Endothelial cell of umbilical vein (primary cell): Measurements from ENCODE around the gene MOGAT3. TPM values are rescaled to one million over a fixed set of nuclear protein-coding genes. Genes with fewer than 3 reads are reported as not detected.

ENCODE experiments used
- BruUV-seq: library from RNA; stranded (reverse); fragments of 400-500 nt; replicated peaks from 2 replicates; lab custom pipeline; 2021; lab: Mats Ljungman, UMichigan
- CTCF ChIA-PET: fragments of 300-600, 350-600 bp; sonication (Branson Sonifier 250); formaldehyde crosslinking; loops from one replicate; lab custom pipeline; 2021; ENCODE audit warnings: antibody characterized with exemption, inconsistent platforms; lab: Charles Lee
- POLR2A ChIA-PET: fragments of 300-600, 350-600 bp; sonication (Branson Sonifier 250); formaldehyde crosslinking; loops from one replicate; lab custom pipeline; 2021; ENCODE audit warnings: antibody characterized with exemption, inconsistent platforms; lab: Charles Lee
- DNase-seq: peaks from one replicate; pipeline ENCODE4 v3.0.0-alpha.2; 2011; ENCODE audit warnings: low read depth, low spot score
- FAIRE-seq: peaks from 2 replicates; lab custom pipeline; 2011; peaks lifted over from hg19 to GRCh38; lab: Jason Lieb, UNC
- H2AFZ ChIP-seq: 2 replicates; pipeline ENCODE4 v1.6.0; 2012; ENCODE audit warnings: low read depth, low read length, control low read depth, inconsistent platforms
- H3K27ac ChIP-seq: 2 replicates; pipeline ENCODE4 v1.5.1; 2011; ENCODE audit warnings: low read depth, mild to moderate bottlenecking, control low read depth, low read length, moderate library complexity; ENCODE audit not compliant: insufficient read depth
- H3K27me3 ChIP-seq, 2 experiments: 2 replicates each; pipeline versions ENCODE4 v1.6.0 to v1.6.1; 2011; ENCODE audit warnings: low read length in 2 of 2, mixed read lengths in 1 of 2; ENCODE audit not compliant: control insufficient read depth in 2 of 2, insufficient read depth in 2 of 2
- H3K36me3 ChIP-seq, 2 experiments: 2 replicates in 1 of 2; 3 replicates in 1 of 2; pipeline ENCODE4 v1.5.1; 2011; ENCODE audit warnings: low read length in 2 of 2, mild to moderate bottlenecking in 1 of 2, moderate library complexity in 1 of 2; ENCODE audit not compliant: control insufficient read depth in 2 of 2, insufficient read depth in 2 of 2; ENCODE audit errors: extremely low read depth in 1 of 2
- H3K4me1 ChIP-seq: 3 replicates; pipeline ENCODE4 v1.5.1; 2011; ENCODE audit warnings: mild to moderate bottlenecking, low read length; ENCODE audit not compliant: control insufficient read depth, insufficient read depth; ENCODE audit errors: extremely low read depth
- H3K4me2 ChIP-seq: 2 replicates; pipeline ENCODE4 v1.6.1; 2011; ENCODE audit warnings: low read length, control low read depth, mixed read lengths; ENCODE audit not compliant: insufficient read depth
- H3K4me3 ChIP-seq, 3 experiments: fragments of 200-600 bp in 1 of 3; sonication (generic), shearing (Covaris generic) in 1 of 3; replicated peaks in 1 of 3; 2 replicates each; pipeline ENCODE4 v1.5.1; 2011 to 2016; ENCODE audit warnings: control low read depth in 3 of 3, low read length in 3 of 3, mild to moderate bottlenecking in 2 of 3, inconsistent platforms in 1 of 3, low read depth in 1 of 3, moderate library complexity in 1 of 3; ENCODE audit not compliant: insufficient read depth in 1 of 3
- H3K79me2 ChIP-seq: 2 replicates; pipeline ENCODE4 v1.6.0; 2012; ENCODE audit warnings: low read length, inconsistent platforms; ENCODE audit not compliant: control insufficient read depth, insufficient read depth
- H3K9ac ChIP-seq: replicated peaks from 2 replicates; pipeline ENCODE3; 2011; ENCODE audit warnings: low read length, control low read depth; ENCODE audit not compliant: insufficient read depth; ENCODE audit errors: extremely low read depth
- H3K9me1 ChIP-seq: replicated peaks from 3 replicates; pipeline ENCODE4 v1.6.0; 2011; ENCODE audit warnings: mild to moderate bottlenecking, low read length; ENCODE audit not compliant: control insufficient read depth, insufficient read depth; ENCODE audit errors: extremely low read depth
- H3K9me3 ChIP-seq: replicated peaks from 2 replicates; pipeline ENCODE4 v1.5.1; 2012; ENCODE audit warnings: low read length, inconsistent platforms; ENCODE audit not compliant: control insufficient read depth, insufficient read depth
- H4K20me1 ChIP-seq: replicated peaks from 2 replicates; pipeline ENCODE3; 2011; ENCODE audit warnings: mild to moderate bottlenecking, low read length; ENCODE audit not compliant: control insufficient read depth, insufficient read depth; ENCODE audit errors: extremely low read depth
- EZH2 ChIP-seq: IDR thresholded peaks from 2 replicates; pipeline ENCODE4 v1.6.1; 2012; ENCODE audit warnings: borderline replicate concordance, low read depth, mild to moderate bottlenecking, moderate library complexity, low read length, inconsistent platforms; ENCODE audit not compliant: severe bottlenecking
- GATA2 ChIP-seq: IDR thresholded peaks from 2 replicates; pipeline ENCODE4 v1.7.0; 2011; ENCODE audit warnings: low read depth, mild to moderate bottlenecking, moderate library complexity, mixed read lengths, low read length; ENCODE audit not compliant: insufficient read length, insufficient read depth
- dilution Hi-C: fragments of 300-500 bp; cut with MboI; formaldehyde crosslinking; loops from one replicate; pipeline ENCODE4 v1.15.0; 2019; ENCODE audit warnings: low sequenced_read_pairs; ENCODE audit not compliant: extremely low pct_ligation_motif_present
- intact Hi-C: fragments of 100-400 bp; cut with micrococcal nuclease; formaldehyde crosslinking; loops from one replicate; pipeline ENCODE4 v1.10.0; 2022
- polyA plus RNA-seq, 4 experiments: library from polyadenylated mRNA; depleted of rRNA in 3 of 4; stranded (reverse) in 3 of 4; unstranded in 1 of 4; fragments of >200 nt; gene quantifications; 2 replicates each; pipeline versions ENCODE4 v1.2.1 to v1.2.3, GENCODE V29; 2011 to 2012; ENCODE audit warnings: missing spikeins in 1 of 4
- total RNA-seq: library from RNA; stranded (reverse); gene quantifications from 2 replicates; pipeline ENCODE4 v1.2.3, GENCODE V29; 2021
- TF ChIP-seq, protein P1 (sequence below): IDR thresholded peaks from 2 replicates; pipeline ENCODE4 v1.6.1; 2011; ENCODE audit not compliant: insufficient read depth, insufficient read length

The MOGAT3 gene
- total and polyA plus RNA-seq, 2 donors (not counting 3 experiments of a cell fraction or from before 2014, with no cell fraction given): not detected

DNA sequence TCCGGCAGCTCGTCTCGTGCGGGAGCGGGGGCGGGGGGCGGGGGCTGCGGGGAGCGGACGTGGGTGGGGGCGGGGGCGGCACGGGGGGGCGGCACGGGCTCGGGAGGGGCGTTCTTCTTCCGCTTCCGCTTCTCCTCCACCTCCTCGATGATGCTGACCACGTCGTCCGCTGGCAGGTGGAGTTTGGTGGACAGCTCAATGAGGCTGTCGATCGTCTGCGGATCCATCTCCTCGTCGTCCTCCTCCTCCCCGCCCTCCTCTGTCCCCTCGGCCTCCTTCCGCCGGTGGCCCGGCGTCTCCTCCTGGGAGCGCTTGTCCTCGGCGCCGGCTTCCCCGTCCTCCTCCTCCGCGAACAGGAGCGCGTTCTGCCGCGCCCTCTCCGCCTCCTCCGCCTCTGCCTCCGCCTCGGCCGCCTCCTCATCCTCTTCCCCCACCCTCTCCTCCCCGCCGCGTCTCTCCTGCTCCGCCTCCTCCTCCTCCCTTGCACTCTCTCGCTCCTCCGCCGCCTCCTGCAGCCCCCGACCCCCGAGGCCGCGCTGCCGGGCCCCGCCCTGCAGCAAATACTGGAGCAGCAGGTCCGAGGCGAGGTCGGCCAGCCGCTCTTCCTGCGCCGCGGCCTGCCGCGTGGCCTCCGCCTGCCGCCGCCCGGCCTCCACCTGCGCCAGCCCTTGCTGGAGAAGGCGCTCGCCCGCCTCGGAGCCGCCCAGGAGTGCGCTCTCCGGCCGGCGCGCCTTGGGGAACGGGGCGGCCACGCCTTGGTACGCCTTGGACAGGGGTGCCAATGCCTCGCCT is 37.4 kb downstream of the MOGAT3 start:
- no peak overlapping the region for H3K4me2 ChIP-seq
- intact Hi-C loops: loop anchor here (10.0 kb wide), 1 partner anchor 269 kb away; the partner anchor contains the start of gene ACHE
- H3K27ac ChIP-seq: no peak overlapping the region
- no peaks in the 10 kb centered on the region for H4K20me1 ChIP-seq
- TF ChIP-seq GATA2 (no peak), EZH2 (peak; percentile 89)
- TF ChIP-seq, protein P1, sequence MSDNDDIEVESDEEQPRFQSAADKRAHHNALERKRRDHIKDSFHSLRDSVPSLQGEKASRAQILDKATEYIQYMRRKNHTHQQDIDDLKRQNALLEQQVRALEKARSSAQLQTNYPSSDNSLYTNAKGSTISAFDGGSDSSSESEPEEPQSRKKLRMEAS: no peak
- no peak for FAIRE-seq
- H3K27me3 ChIP-seq: peaks cover 37 to 45% of the 10 kb centered on the region in 2 experiments
- dilution Hi-C loops: no loop called here
- peaks cover 0 to 9% of the 10 kb centered on the region in 2 experiments for H3K36me3 ChIP-seq
- H2AFZ ChIP-seq: peak overlapping the region; percentile 19
- no peaks in the 10 kb centered on the region for H3K79me2 ChIP-seq
- no peak overlapping the region for H3K4me3 ChIP-seq
- H3K9me3 ChIP-seq: no peaks in the 10 kb centered on the region
- no TSS peak for BruUV-seq
- DNase-seq: no peak
- peaks cover 16% of the 10 kb centered on the region for H3K4me1 ChIP-seq
- ChIA-PET CTCF (interaction anchor here (1.1 to 2.6 kb wide), 6 partner anchors 11 to 119 kb away, joined by 3 to 34 read pairs (median 10); no protein-coding TSS in a partner anchor), POLR2A (interaction anchor here (1.0 kb wide), 1 partner anchor 37 kb away, joined by 3 read pairs; the partner anchor contains the start of gene SERPINE1)
- H3K9me1 ChIP-seq: no peaks in the 10 kb centered on the region
- no peak overlapping the region for H3K9ac ChIP-seq
